HG03097 (cell line): ENCODE results near the gene IMMP2L.

Source experiments
- ATAC-seq: cut with Tn5 transposase; IDR thresholded peaks from one replicate; pipeline ENCODE4 v1.9.1; 2021; ENCODE audit not compliant: unreplicated experiment, low FRiP score

IMMP2L gene

DNA sequence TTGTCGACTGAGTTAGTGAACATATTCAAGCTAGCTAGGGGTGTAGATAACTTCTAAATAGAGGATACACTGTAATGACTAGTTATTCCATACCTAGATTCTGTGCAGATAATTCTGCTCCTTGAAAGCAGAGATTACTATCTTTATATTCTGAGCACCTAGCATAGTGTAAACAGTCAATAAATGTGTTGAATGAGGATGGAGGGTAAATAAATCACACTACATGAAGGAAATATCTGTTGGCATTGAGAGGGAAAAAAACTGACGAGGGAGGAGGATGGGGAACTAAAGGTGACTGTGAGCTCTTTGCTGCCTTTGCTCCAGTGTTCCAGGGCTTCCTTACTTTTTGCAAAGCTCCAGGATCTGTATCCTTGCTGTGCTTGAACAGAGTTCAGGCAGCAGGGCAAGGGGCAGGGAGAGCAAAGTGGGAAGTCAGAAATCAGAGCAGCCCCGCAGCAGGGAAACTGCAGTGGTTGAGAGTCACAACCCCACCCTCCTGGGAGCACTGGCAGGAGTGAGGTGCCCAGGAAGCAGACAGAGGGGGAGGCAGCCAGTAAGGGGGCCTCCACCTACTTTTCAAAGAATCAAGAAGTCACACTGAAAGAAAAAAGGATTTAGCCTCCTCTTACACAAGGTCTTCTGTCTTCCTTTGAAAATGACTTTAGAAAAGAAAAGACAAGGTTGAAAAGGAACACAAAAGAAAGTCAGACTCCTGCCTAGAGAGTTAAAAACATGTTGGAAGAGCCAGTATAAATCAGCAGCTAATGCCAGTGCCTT lies 543.1 kb downstream of the IMMP2L start:
- no peak for ATAC-seq

DNA sequence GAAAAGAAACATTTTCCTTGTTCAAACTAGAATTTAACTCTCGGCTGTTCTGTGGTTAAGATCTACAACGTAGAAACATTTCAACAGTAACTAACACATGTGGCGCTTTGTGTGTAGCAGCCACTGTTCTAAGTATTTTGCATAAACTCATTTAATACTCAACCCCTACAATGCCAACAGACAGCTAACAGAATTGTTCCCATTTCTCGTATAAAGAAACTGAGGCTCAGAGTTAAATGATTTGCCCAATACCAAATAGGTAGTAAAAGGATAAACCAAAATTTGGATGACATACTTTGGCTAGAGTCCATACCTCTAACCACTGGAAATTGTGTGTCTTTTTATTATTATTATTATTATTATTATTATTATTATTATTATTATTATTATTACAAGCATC lies 543.8 kb downstream of the IMMP2L start:
- no peak for ATAC-seq

DNA sequence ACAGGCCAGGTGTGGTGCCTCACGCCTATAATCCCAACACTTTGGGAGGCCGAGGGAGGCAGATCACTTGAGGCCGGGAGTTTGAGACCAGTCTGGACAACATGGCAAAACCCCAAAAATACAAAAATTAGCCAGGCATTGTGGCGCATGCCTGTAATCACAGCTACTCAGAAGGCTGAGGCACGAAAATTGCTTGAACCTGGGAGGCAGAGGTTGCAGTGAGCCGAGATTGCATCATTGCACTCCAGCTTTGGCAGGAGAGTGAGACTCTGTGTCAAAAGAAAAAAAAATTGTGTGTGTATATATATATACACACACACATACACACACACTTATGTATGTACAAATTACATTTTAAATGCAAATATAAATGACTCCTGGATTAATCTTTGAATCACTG lies 548.2 kb downstream of the IMMP2L start:
- no peak for ATAC-seq

DNA sequence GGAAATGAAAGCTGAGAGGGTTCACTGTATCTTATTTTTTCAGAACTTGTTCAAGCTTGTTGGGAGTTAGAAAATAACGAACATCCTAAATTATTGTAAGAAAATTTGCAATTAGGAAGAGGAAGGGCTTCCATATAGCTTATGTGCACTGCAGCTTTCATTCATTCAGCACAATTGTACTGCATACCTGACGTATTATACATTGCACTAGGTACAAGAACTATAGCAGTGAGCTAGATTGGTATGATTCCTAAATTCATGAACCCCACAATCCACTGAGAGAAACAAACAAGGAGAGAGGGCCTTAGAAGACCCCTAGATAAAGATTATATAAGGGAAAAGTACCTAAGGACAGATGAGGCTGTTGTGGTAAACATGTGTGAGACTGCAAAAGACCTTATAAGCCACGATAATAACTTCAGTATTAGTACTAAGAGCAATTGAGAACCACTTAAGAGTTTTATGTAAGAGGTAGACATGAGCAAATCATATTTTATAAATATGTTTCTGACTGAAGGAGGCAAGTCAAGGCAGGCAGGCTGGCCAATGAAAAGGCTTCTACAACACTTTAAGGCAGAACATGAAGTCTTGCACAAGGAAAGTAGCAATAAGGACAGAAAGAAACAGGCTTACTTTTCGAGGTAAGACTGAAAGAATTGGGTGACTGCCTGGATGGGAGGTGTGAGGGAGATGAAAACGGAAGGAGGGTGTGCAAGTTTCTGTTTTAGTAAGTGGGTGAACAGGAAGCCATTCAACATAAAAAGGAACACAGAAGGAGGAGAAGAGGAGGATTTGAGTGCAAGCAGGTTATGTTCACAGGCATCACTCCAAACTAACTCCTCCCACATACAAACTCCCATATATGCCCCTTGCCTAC lies 549.3 kb downstream of the IMMP2L start:
- ATAC-seq = peak; percentile 99

DNA sequence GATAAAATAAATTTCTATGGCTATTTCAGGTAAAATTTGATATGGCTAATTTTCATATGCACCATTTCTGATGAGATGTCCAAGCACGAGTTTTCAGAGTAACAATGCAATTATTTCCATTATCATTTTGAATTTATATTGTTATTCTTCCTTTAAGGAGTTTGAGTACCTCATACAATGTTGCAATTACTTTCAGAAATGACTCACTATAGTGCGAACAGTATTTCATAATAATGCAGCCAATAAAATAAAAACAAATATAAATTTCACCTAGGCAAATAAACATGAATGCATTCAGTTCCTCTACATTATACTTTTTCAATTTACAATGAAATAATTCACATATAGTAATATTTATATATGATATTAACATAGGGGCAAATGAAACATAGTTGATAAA lies 550.1 kb downstream of the IMMP2L start:
- no peak for ATAC-seq

DNA sequence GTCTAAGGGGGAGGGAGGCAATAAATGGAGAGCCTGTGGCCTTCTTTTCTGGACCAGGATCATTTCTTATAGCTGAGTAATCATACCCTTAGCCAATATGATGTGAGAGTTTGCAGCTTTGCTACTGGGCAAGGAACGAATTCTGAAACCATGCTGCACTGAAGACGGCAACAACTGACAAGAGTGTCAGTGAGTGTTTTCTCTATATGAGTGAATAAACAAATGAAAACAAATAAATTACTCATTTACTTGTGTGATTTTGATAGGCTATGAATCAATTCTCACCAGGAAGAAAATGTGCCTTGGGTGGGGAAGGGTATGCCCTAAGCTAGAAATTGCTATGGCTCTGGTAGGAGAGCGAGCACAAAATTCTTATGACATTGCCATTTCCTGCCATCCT lies 550.8 kb downstream of the IMMP2L start:
- ATAC-seq = no peak

DNA sequence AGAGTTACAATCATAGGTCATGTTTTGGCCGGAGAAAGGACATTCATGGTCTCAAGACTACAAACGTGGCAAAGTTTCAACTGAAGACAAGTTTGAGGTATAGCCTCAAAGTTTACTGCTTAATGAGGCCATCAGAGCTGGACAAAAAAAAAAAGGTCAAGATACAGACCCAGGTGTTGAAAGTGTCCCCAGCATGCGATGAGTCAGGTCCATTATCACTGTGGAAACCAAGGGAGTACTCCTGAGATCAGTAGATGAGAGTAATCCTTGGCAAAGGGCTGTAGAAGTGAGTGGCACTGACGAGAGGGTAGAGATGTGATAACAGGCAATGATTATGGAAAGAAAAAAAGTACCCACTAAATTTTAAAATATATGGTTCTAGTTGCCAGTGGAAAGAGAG lies 551.5 kb downstream of the IMMP2L start:
- no peak for ATAC-seq

DNA sequence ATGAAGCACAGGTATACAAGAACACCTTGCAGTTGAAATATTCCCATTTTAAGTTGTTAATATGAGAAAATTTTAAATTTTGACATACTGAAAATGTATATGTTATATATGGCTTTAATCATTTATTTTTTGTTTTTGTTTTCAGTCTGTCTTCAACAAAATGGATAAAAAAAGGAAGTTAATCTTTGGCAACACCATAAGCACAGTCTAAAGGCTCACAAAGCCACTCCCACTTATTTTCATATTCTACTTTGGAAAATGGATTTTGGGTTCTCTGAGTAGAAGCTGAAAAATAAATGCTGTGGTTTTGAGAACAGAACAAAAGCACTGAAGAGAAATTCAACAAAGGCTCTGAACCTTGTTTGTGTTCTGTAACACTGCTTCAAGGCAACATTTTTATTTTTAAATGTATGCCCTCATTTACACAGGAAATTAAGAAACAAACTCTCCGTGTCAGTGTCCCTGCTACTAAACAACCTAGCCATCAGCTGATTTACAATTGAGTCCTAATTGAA lies 552.7 kb downstream of the IMMP2L start:
- ATAC-seq = no peak

DNA sequence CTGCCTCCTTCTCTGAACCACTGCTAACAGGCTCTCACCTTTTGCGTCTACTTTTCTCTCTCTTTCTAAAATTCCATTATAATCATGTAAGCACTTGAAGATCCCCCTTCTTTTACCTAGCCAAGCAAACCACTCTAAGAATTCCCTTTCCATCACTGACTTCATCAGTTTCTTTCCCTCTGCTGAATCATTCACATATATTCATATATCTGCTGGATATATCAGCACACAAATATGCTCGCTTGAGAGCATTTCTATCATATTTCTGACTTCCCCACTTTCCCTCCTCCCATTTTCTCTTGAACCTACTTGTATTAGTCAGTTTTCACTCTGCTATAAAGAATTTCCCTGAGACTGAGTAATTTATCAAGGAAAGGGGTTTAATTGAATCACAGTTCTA lies 555.6 kb downstream of the IMMP2L start:
- no peak for ATAC-seq

DNA sequence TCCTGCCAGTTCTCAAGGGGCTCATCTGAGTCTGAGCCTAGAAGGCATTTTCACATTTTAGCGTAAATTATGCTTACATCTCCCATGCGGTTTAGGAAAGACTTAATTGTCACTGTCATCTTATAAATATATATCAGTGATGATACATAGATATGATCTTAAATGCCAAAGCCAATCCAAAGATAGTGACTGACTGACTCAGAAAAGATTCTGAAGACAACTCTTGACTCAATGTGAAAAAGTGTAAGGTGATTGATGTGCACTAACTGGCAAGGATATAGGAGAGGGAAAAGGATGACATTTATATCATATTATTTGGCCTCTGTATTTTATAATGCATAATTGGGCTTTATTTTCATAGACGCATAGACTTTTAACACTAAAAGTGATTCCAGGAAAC lies 556.3 kb downstream of the IMMP2L start:
- no peak for ATAC-seq

DNA sequence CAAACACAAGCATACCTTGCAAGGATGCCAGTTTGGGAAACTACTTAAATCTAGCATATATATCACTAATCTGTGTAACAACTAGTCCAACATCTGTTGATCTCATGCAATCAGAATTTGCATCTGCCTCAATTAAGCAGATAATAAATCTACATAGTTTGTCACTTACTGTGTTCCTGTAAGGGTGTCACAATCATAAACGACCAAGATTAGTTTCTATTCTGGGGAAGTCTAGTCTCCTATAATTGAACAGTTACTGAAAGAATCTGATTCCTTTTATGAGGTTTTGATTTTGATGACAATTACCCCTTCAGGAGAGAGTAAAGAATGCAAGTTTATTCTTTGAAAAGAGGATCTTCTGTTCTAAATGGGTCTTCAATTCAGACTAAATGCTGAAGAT lies 556.8 kb downstream of the IMMP2L start:
- ATAC-seq = no peak

DNA sequence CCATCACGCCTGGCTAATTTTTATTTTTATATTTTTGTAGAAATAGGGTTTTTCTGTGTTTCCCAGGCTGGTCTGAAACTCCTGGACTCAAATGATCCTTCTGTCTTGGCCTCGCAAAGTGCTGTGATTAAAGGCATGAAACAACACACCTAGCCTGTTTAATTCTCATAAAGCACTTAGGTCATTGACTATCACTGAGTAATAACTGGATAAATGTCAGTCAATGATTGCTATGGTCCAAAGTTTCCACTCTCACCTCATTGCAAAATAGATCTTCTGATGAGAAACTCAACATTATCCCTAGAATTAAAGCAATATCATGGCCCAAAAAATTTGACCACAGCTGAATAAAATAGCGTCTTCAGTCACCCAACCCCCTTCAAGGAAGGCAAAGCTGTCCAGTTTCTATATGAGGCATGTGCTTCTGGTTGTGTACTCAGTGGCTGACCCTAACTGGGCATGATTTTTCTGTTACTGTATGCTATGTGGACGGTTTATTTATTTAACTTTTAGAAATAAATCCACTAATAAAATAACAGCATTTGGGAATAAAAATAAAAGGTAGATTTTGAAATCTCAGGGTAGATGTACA lies 557.9 kb downstream of the IMMP2L start:
- ATAC-seq = no peak

DNA sequence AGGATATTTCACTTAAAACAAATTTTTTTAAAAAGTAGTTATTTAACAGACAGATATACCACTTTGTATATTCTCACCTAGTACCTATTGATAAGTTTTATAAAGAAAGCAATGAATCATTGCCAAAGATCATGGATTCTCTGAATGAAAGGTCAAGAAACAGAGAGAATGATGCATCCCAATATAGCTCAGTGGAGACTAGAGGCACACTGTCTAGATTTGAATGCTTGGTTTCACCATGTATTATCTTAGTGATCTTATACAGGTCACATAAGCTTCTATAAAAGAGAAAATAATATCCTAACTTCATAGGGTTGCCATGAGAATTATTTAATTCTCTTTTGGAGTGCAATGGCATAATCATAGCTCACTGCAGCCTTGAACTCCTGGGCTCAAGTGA lies 558.4 kb downstream of the IMMP2L start:
- ATAC-seq = no peak

DNA sequence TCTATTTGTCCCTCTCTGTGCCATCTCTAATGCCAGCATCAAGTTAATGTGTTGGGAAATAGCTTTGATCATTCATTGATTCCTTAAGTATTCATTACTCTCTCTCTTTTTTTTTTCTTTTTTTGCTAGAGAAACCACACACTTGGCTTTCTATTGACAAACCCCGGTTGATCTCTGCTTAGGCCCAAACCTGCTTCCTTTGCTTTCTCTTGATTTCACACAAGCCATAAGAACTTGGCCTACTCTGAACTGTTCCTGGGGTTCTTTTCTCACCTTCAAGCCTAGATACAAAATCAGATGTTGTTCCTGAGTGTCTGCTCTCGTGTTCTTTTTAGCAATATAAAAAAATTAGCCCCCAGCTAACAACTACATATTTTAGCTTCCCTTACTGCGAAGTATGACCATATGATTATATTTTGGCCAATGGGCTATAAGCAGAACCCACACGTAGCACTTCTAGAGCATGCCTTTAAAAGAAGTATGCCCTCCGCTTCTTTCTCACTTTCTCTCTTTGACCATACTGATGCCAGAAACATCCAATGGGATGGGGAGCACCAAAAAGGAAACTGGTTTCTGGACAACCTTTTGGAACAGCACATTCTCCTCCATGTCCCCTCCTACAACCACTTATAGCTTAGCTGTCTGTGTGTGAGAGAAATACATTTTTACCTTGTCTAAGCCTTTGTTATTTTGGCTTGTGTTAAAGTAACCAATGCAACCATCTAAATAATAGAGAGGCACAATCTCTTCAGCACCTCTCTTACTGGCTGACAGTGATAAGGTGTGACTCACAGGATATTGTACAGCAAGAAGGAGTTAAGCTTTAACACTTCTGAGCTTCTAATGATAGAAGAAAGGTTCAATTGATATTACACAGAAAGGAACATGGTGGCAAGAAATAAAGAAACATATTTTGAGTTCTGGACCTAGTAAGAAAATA lies 568.0 kb downstream of the IMMP2L start:
- no peak for ATAC-seq

DNA sequence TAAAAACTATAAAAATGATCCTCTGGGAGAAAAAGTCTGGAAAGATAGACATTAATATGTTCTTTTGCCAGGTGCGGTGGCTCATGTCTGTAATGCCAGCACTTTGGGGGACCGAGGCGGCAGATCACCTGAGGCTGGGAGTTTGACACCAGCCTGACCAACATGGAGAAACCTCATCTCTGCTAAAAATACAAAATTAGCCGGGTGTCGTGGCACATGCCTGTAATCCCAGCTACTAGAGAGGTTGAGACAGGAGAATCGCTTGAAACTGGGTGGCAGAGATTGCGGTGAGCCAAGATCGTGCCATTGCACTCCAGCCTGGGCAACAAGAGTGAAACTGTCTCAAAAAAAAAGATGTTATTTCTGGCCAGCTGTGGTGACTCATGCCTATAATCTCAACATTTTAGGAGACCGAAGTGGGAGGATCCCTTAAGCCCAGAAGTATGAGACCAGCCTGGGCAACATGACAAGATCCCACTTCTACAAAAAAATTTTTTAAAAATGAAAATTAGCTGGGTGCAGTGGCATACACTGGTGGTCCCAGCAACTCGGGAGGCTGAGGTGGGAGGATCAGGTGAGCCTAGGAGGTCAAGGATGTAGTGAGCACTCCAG lies 573.3 kb downstream of the IMMP2L start:
- ATAC-seq = no peak

DNA sequence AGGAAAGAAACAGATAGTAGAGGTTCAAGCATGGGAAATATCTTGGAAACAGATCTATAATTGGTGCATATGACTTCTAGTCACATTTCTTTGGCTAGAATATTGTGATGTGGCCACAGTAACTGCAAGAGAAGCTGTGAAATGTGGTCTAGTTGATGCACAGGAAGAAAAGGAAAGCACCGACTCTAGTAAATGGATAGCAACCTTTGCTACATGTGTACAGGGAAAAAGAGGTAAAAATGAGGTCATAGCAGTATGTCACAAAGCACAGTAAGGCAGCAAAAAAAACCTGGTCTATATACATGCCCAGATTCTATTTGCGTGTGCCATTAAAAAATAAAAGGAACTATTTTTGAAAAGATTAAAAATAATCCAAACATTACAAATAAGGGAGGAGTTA lies 573.9 kb downstream of the IMMP2L start:
- no peak for ATAC-seq

DNA sequence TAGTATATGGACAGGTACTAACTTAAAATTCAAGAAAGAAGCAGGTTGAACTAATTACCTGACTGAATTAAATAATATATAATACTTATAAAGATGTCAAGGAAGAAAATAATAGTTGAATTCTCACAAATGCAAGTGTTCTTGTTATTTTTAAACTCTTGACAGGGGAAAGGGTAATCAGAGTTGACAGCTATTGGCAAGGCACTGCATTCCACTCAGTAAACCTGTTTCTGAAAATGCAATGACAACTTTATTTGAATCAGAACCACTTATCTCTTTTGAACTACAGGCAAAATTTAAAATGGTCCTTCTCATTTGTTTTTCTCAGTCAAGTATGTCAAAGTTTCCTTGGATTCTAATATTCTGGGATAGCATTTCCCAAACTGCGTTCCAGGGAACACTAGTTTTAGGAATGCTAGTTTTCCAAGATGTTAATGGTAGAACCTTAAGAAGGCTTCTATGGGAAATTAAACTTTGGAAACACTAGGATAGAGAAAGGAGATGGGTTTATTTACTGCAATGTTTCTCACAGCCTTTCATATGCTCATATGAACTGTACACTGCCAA lies 575.1 kb downstream of the IMMP2L start:
- ATAC-seq = no peak

DNA sequence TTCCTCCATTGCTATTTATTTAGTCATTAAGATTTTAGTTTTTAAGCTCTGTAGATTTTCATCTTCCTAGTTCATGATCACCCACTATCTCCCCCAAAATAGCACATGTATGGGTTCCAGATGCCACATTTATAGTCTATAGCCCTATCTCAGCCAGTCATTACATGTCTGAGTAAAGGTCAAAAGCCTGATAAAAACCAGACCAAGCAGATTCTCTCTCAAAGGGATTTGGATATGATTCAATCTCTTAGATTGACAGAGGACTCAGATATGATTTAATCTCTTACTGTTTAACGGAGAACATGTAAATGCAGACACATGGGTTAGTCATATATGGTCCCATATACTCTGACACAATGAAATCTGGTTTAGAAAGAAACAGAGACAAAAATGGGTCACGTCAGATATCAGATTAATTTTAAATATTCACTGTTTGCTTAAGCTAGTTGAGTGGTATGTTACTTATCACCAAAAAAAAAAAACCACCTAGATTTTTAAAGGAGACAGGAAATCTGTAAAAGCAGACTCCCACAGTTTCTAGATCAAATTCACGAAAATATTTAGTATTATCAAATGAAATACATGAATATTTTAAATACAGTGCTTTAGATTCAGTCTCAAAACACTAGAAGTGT lies 578.4 kb downstream of the IMMP2L start:
- no peak for ATAC-seq

DNA sequence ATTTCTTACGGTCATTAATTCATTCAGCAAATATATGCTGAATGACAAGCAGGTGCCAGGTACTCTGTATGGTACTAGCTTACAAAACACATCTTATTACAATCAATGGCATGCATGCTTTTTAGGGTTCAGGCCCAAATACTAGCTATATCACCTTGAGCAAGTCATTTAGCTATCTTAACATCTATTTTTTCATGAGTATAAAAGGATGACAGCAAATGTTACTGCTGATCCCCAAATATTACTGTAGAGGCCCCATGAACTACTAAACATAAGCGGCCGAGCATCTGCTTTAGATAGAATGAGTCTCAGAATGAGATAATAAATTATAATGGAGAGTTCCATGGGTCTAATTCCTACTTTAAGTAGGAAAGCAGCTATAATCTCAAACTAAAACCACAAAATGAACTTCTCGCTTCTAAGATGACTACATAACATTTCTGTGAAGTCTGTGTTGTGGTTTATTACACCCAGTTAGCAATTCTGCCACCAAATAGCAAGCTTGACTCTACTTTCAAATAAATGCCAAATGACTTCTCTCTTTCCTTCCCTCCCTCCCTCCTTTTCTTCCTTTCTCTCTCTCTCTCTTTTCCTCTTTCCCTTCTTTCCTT lies 585.1 kb downstream of the IMMP2L start:
- ATAC-seq = no peak
